SK-N-SH (cell line): ENCODE results near the gene SRMS.

Source experiments
- CHD2 ChIP-seq: fragments of 150-350 bp; IDR thresholded peaks from 2 replicates; pipeline ENCODE4 v1.6.1; 2018; ENCODE audit warnings: low read length; ENCODE audit not compliant: partially characterized antibody
- CTCF ChIP-seq: fragments of 200-600 bp; sonication (generic); IDR thresholded peaks from 2 replicates; pipeline ENCODE4 v1.6.1; 2017; ENCODE audit warnings: antibody characterized with exemption, mild to moderate bottlenecking, moderate library complexity
- EZH2phosphoT487 ChIP-seq: fragments of 200-600 bp; sonication (generic); IDR thresholded peaks from 2 replicates; pipeline ENCODE4 v1.6.1; 2017; ENCODE audit warnings: low read depth, mixed run types, mild to moderate bottlenecking, antibody characterized with exemption, moderate library complexity, borderline replicate concordance
- MAX ChIP-seq: IDR thresholded peaks from 2 replicates; pipeline ENCODE4 v1.4.0; 2012; ENCODE audit warnings: low read depth
- MEF2A ChIP-seq: IDR thresholded peaks from 2 replicates; pipeline ENCODE4 v1.4.0; 2012; ENCODE audit warnings: low read depth, borderline replicate concordance
- RAD21 ChIP-seq: IDR thresholded peaks from 2 replicates; pipeline ENCODE4 v1.6.1; 2012; ENCODE audit warnings: mild to moderate bottlenecking, low read length
- RXRA ChIP-seq: IDR thresholded peaks from 2 replicates; pipeline ENCODE4 v1.4.0; 2012; ENCODE audit warnings: low read depth, mild to moderate bottlenecking, borderline replicate concordance
- SMC3 ChIP-seq: IDR thresholded peaks from 2 replicates; pipeline ENCODE4 v1.6.1; 2012; ENCODE audit warnings: low read depth, low read length, improper control_type of control experiment
- TAF1 ChIP-seq: IDR thresholded peaks from 2 replicates; pipeline ENCODE4 v1.6.1; 2012; ENCODE audit warnings: low read depth, mild to moderate bottlenecking, low read length, moderate library complexity, borderline replicate concordance
- TCF12 ChIP-seq: IDR thresholded peaks from 2 replicates; pipeline ENCODE4 v1.4.0; 2012

- no peak for TF ChIP-seq CTCF
- TF ChIP-seq RAD21, result no peak
- TF ChIP-seq CHD2, result no peak
- no peak for TF ChIP-seq TAF1
- no peak for TF ChIP-seq EZH2phosphoT487
- no peak for TF ChIP-seq SMC3
- no peak for TF ChIP-seq RXRA
- no peak for TF ChIP-seq MEF2A
- TF ChIP-seq TCF12, result no peak
- no peak for TF ChIP-seq MAX
These were observed 28.4 kb downstream of the SRMS start for GRCh38 chr20:63518946-63519667.
